MM.1S (cell line): Measurements from ENCODE around the gene GCN1.

ENCODE experiments used
- DNase-seq: peaks from one replicate; pipeline ENCODE4 v3.0.0-alpha.2; 2015
- H2AFZ ChIP-seq: fragments of 300-600 bp; sonication (generic); 2 replicates; pipeline ENCODE4 v1.6.0; 2016; ENCODE audit warnings: antibody characterized with exemption, low read length
- H3F3A ChIP-seq: fragments of 300-600 bp; sonication (generic); 2 replicates; pipeline ENCODE4 v1.6.1; 2016; ENCODE audit warnings: mild to moderate bottlenecking, antibody characterized with exemption, low read length, moderate library complexity, mixed read lengths; ENCODE audit not compliant: insufficient read depth
- H3K27ac ChIP-seq: fragments of 300-600 bp; sonication (generic); 2 replicates; pipeline ENCODE4 v1.5.1; 2016; ENCODE audit warnings: mild to moderate bottlenecking, low read length
- H3K27me3 ChIP-seq: fragments of 300-600 bp; sonication (generic); replicated peaks from 2 replicates; pipeline ENCODE4 v1.6.0; 2016; ENCODE audit warnings: low read length; ENCODE audit not compliant: insufficient read depth
- H3K36me3 ChIP-seq: fragments of 300-600 bp; sonication (generic); replicated peaks from 2 replicates; pipeline ENCODE4 v1.6.1; 2016; ENCODE audit warnings: mild to moderate bottlenecking, low read length, mixed read lengths; ENCODE audit not compliant: insufficient read depth
- H3K4me1 ChIP-seq: fragments of 300-600 bp; sonication (generic); 2 replicates; pipeline ENCODE4 v1.6.1; 2016; ENCODE audit warnings: low read length, mixed read lengths
- H3K4me2 ChIP-seq: fragments of 300-600 bp; sonication (generic); 2 replicates; pipeline ENCODE4 v1.6.0; 2016; ENCODE audit warnings: low read depth, low read length
- H3K4me3 ChIP-seq: fragments of 300-600 bp; sonication (generic); 2 replicates; pipeline ENCODE4 v1.5.1; 2016; ENCODE audit warnings: low read length, mixed read lengths
- H3K79me2 ChIP-seq: fragments of 300-600 bp; sonication (generic); 2 replicates; pipeline ENCODE4 v1.6.1; 2016; ENCODE audit warnings: mixed run types, low read length, mixed read lengths
- H3K9ac ChIP-seq: fragments of 300-600 bp; sonication (generic); 2 replicates; pipeline ENCODE4 v1.6.1; 2016; ENCODE audit warnings: low read length, mixed read lengths
- H3K9me2 ChIP-seq: fragments of 300-600 bp; sonication (generic); replicated peaks from 2 replicates; pipeline ENCODE4 v1.6.1; 2016; ENCODE audit warnings: mild to moderate bottlenecking, low read length, mixed read lengths; ENCODE audit not compliant: insufficient read depth
- H3K9me3 ChIP-seq: fragments of 300-600 bp; sonication (generic); replicated peaks from 2 replicates; pipeline ENCODE4 v1.6.1; 2016; ENCODE audit warnings: mild to moderate bottlenecking, low read length, mixed read lengths; ENCODE audit not compliant: insufficient read depth
- H4K20me1 ChIP-seq: fragments of 300-600 bp; sonication (generic); 2 replicates; pipeline ENCODE4 v1.6.1; 2016; ENCODE audit warnings: mild to moderate bottlenecking, low read length, moderate library complexity, mixed read lengths; ENCODE audit not compliant: insufficient read depth
- CTCF ChIP-seq: fragments of 300-600 bp; sonication (generic); IDR thresholded peaks from 2 replicates; pipeline ENCODE4 v1.5.1; 2016; ENCODE audit warnings: antibody characterized with exemption, low read length, mixed read lengths
- EZH2 ChIP-seq: fragments of 300-600 bp; sonication (generic); optimal IDR thresholded peaks from 2 replicates; pipeline ENCODE3; 2017; ENCODE audit warnings: low read depth, mild to moderate bottlenecking, antibody characterized with exemption, low read length, mixed read lengths
- EZH2phosphoT487 ChIP-seq: fragments of 300-600 bp; sonication (generic); IDR thresholded peaks from 2 replicates; pipeline ENCODE4 v1.6.1; 2018; ENCODE audit warnings: antibody characterized with exemption, low read length

GCN1 gene

GRCh38 chr12:120230326-120230973 lies 35.9 kb upstream of the GCN1 start:
- no peak for TF ChIP-seq EZH2
- TF ChIP-seq EZH2phosphoT487 = no peak
- TF ChIP-seq CTCF = no peak
- no peak for DNase-seq
- no peaks in the 10 kb centered on the region for H3K9me2 ChIP-seq
- no peaks in the 10 kb centered on the region for H3K36me3 ChIP-seq
- H3F3A ChIP-seq = peaks cover 7% of the 10 kb centered on the region; the same call in 1 of the 2 replicates
- no peak overlapping the region for H2AFZ ChIP-seq
- no peaks in the 10 kb centered on the region; the same call in 1 of the 2 replicates for H3K79me2 ChIP-seq
- peaks cover 6% of the 10 kb centered on the region; the same call in 1 of the 2 replicates for H3K4me1 ChIP-seq
- H3K27ac ChIP-seq = no peak overlapping the region
- H3K9me3 ChIP-seq = no peaks in the 10 kb centered on the region
- H3K9ac ChIP-seq = no peak overlapping the region
- H3K4me2 ChIP-seq = no peak overlapping the region
- H3K27me3 ChIP-seq = no peaks in the 10 kb centered on the region
- H3K4me3 ChIP-seq = no peak overlapping the region
- no peaks in the 10 kb centered on the region for H4K20me1 ChIP-seq

DNA sequence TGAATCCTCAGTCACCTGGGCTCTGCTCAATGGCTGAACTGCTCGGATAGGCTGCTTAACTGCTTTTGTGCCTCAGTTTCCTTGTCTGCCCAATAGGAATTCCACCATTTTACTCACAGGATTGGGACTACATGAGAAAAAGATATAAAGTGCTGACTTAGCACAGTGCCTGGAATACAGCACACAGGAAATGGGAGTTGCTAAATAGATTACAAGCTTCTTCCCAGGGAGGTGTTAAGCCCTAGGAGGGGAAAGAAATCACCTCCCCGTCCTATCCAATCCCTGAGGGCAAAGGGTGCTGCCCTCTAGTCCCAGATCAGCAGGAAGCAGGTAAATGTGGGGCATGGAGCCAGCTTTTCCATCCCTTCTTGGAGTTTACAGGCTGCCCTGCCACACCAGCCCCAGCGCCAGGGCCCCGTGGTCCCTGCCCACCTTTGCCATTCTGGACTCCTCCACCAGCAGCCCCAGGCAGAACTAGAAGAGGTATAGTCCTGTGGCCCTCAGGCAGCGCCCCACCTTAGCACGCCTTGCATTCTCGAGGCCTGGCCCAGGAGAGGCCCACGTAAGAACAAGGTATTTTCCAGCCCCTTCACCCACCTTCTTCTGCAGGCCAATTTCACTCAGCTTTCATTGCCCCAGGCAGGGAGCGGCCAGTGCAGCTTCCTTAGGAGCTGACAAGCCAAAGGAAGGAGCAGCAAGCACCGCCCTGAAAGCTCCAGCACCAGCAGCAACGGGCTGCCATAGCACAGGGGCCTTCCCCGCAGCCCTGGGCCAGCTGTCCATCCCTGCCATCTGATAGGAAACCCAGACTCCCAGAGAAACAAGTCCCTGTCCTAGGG lies 35.2 kb upstream of the GCN1 start:
- Histone ChIP-seq H3K9me3 (no peaks in the 10 kb centered on the region), H2AFZ (no peak overlapping the region), H3K9me2 (no peaks in the 10 kb centered on the region), H3K4me3 (no peak overlapping the region), H3K27ac (no peak overlapping the region), H3K9ac (no peak overlapping the region), H4K20me1 (no peaks in the 10 kb centered on the region), H3K36me3 (no peaks in the 10 kb centered on the region), H3K4me1 (peaks cover 9% of the 10 kb centered on the region), H3F3A (peaks cover 7% of the 10 kb centered on the region; the same call in 1 of the 2 replicates), H3K27me3 (no peaks in the 10 kb centered on the region), H3K4me2 (no peak overlapping the region), H3K79me2 (peaks cover 5% of the 10 kb centered on the region; the same call in 1 of the 2 replicates)
- no peak for TF ChIP-seq EZH2
- no peak for DNase-seq

- no peak for TF ChIP-seq EZH2phosphoT487
- TF ChIP-seq CTCF = no peak
- TF ChIP-seq EZH2 = no peak
- Histone ChIP-seq H2AFZ (no peak overlapping the region), H3K9me2 (no peaks in the 10 kb centered on the region), H3K4me2 (no peak overlapping the region; the same call in 1 of the 2 replicates), H3K4me3 (no peak overlapping the region), H3K79me2 (peaks cover 5% of the 10 kb centered on the region; the same call in 1 of the 2 replicates), H3K27me3 (no peaks in the 10 kb centered on the region), H3K4me1 (peaks cover 9% of the 10 kb centered on the region), H4K20me1 (no peaks in the 10 kb centered on the region), H3K27ac (no peak overlapping the region), H3K9me3 (no peaks in the 10 kb centered on the region), H3F3A (peaks cover 7% of the 10 kb centered on the region; the same call in 1 of the 2 replicates), H3K36me3 (no peaks in the 10 kb centered on the region), H3K9ac (no peak overlapping the region)
- DNase-seq = no peak
Observed at GRCh38 chr12:120229071-120229486, 34.6 kb upstream of the GCN1 start.
